SU-DHL-6 (cell line): ENCODE data around the gene ITGA8.

Experiments
- H2AFZ ChIP-seq: fragments of 200-600 bp; sonication (generic); 2 replicates; pipeline ENCODE4 v1.6.1; 2014; ENCODE audit warnings: low read depth, mild to moderate bottlenecking, moderate library complexity, mixed read lengths, antibody characterized with exemption, low read length; ENCODE audit not compliant: severe bottlenecking
- H3F3A ChIP-seq: fragments of 200-600 bp; shearing (Covaris generic); 2 replicates; pipeline ENCODE4 v1.6.0; 2016; ENCODE audit warnings: antibody characterized with exemption, mild to moderate bottlenecking; ENCODE audit not compliant: insufficient read depth
- H3K27ac ChIP-seq: fragments of 200-600 bp; sonication (generic); 2 replicates; pipeline ENCODE4 v1.5.1; 2016; ENCODE audit warnings: low read depth, mild to moderate bottlenecking, low read length, moderate library complexity, mixed read lengths
- H3K27me3 ChIP-seq: fragments of 200-600 bp; sonication (generic), shearing (Covaris generic); 2 replicates; pipeline ENCODE4 v1.6.0; 2014; ENCODE audit warnings: mild to moderate bottlenecking, low read length
- H3K36me3 ChIP-seq: fragments of 200-600 bp; sonication (generic); 2 replicates; pipeline ENCODE4 v1.6.1; 2014; ENCODE audit warnings: mild to moderate bottlenecking, low read length, mixed read lengths
- H3K4me2 ChIP-seq: fragments of 300-600, 200-600 bp; shearing (Covaris generic), sonication (generic); 2 replicates; pipeline ENCODE4 v1.6.0; 2014; ENCODE audit warnings: low read length, low read depth, mild to moderate bottlenecking; ENCODE audit not compliant: poor library complexity, severe bottlenecking
- H3K4me3 ChIP-seq: fragments of 200-600 bp; sonication (generic); 2 replicates; pipeline ENCODE4 v1.5.1; 2014; ENCODE audit warnings: antibody characterized with exemption, low read length, mild to moderate bottlenecking, mixed read lengths; ENCODE audit not compliant: insufficient read depth, poor library complexity, severe bottlenecking
- H3K79me2 ChIP-seq: fragments of 200-600 bp; sonication (generic); 2 replicates; pipeline ENCODE4 v1.6.1; 2014; ENCODE audit warnings: mild to moderate bottlenecking, low read length, moderate library complexity; ENCODE audit not compliant: insufficient read depth
- H3K9ac ChIP-seq: fragments of 200-600 bp; sonication (generic); 2 replicates; pipeline ENCODE4 v1.7.0; 2014; ENCODE audit warnings: mild to moderate bottlenecking, low read length
- H3K9me2 ChIP-seq: fragments of 200-600 bp; sonication (generic); replicated peaks from 2 replicates; pipeline ENCODE4 v1.6.1; 2014; ENCODE audit warnings: low read length; ENCODE audit not compliant: insufficient read depth
- H3K9me3 ChIP-seq: fragments of 200-600 bp; sonication (generic); 2 replicates; pipeline ENCODE4 v1.6.1; 2014; ENCODE audit warnings: low read length, mixed read lengths; ENCODE audit not compliant: insufficient read depth
- H4K20me1 ChIP-seq: fragments of 200-600 bp; sonication (generic); 2 replicates; pipeline ENCODE4 v1.6.1; 2014; ENCODE audit warnings: low read depth, mild to moderate bottlenecking, antibody characterized with exemption, low read length, moderate library complexity, mixed read lengths
- CTCF ChIP-seq: fragments of 200-600 bp; sonication (generic); IDR thresholded peaks from one replicate; pipeline ENCODE4 v1.5.1; 2017; ENCODE audit warnings: antibody characterized with exemption, mild to moderate bottlenecking, low read length, moderate library complexity; ENCODE audit not compliant: insufficient read depth, poor library complexity, severe bottlenecking
- EZH2phosphoT487 ChIP-seq: fragments of 200-600 bp; sonication (generic), shearing (Covaris generic); conservative IDR thresholded peaks from 2 replicates; pipeline ENCODE4 v1.6.1; 2018; ENCODE audit warnings: mild to moderate bottlenecking, antibody characterized with exemption, low read length, moderate library complexity, mixed read lengths

ITGA8 gene

DNA sequence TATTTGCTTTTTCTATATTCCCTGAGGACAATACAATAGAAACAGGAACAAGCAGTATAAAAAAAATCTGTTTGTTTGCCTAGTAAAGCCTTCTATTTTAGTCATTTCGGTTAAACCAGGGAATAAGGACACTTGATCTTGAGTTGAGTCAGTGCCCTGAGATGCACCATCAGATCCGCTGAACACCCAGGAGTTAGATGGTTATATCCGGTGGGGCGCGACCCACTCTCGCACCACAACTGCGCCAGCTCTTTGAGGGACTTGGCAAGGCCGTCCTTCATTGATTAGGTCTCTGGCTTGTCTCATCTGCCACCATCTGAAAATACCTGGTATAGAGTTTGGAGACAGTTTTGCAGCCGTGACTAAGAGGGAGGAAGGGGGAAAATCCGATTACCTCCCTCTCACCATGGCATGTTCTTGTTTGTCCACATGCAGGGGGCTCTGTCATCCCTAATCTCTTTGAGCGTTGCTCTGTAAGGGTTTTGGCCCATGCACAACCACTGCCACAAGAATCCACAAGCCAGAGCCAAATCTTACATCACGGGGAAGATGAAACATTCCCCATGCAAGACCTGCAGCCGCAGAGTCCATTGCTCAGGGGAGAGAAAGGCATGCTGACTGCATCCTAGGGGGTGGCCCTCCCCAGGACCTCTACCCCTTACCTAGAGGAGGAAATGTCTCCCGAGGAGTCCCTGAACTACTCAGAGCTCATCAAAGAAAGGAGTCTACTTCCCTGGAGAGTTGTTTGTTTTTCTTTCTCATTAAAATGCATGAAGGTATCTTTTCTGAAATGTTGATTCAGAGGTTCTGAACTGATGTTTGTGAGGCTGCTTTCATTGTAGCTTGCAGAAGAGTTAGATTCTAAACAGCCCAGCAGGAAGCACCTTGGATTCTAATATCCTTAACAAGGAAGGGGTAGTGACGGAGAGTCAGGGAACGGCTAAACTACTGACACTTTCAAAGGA, 247.0 kb downstream of the ITGA8 start:
- Histone ChIP-seq H3K27me3 (no peaks in the 10 kb centered on the region), H3K9me2 (no peaks in the 10 kb centered on the region), H3K9ac (no peak overlapping the region), H3K4me3 (no peak overlapping the region), H3K36me3 (no peaks in the 10 kb centered on the region), H2AFZ (no peak overlapping the region), H3K9me3 (no peaks in the 10 kb centered on the region), H3F3A (no peaks in the 10 kb centered on the region), H3K4me2 (no peak overlapping the region), H4K20me1 (no peaks in the 10 kb centered on the region), H3K79me2 (no peaks in the 10 kb centered on the region), H3K27ac (no peak overlapping the region)
- no peak for TF ChIP-seq EZH2phosphoT487

GRCh38 chr10:15472008-15472407, 247.7 kb downstream of the ITGA8 start:
- Histone ChIP-seq H3F3A (no peaks in the 10 kb centered on the region), H3K27me3 (no peaks in the 10 kb centered on the region), H2AFZ (no peak overlapping the region), H3K27ac (no peak overlapping the region), H3K9me3 (no peaks in the 10 kb centered on the region), H4K20me1 (no peaks in the 10 kb centered on the region), H3K79me2 (no peaks in the 10 kb centered on the region), H3K4me2 (no peak overlapping the region), H3K4me3 (no peak overlapping the region), H3K9me2 (no peaks in the 10 kb centered on the region), H3K36me3 (no peaks in the 10 kb centered on the region), H3K9ac (no peak overlapping the region)
- TF ChIP-seq CTCF (no peak), EZH2phosphoT487 (no peak)

- Histone ChIP-seq H3K4me3 (no peak overlapping the region), H3K36me3 (no peaks in the 10 kb centered on the region), H2AFZ (no peak overlapping the region), H3K9me2 (no peaks in the 10 kb centered on the region), H3K9ac (no peak overlapping the region), H3K27me3 (no peaks in the 10 kb centered on the region), H4K20me1 (no peaks in the 10 kb centered on the region), H3K79me2 (no peaks in the 10 kb centered on the region), H3F3A (no peaks in the 10 kb centered on the region), H3K9me3 (no peaks in the 10 kb centered on the region), H3K27ac (no peak overlapping the region), H3K4me2 (no peak overlapping the region)
- TF ChIP-seq EZH2phosphoT487 (no peak), CTCF (no peak)
Measured at GRCh38 chr10:15469111-15469510, 250.6 kb downstream of the ITGA8 start.

- Histone ChIP-seq H3K4me2 (no peak overlapping the region), H3K27ac (no peak overlapping the region), H3K4me3 (no peak overlapping the region), H3K36me3 (no peaks in the 10 kb centered on the region), H3K79me2 (no peaks in the 10 kb centered on the region), H3K9ac (no peak overlapping the region), H2AFZ (no peak overlapping the region), H3K9me2 (no peaks in the 10 kb centered on the region), H4K20me1 (0 out of 2 replicates have a peak, but pooled peaks cover 4% of the 10 kb centered on the region), H3F3A (no peaks in the 10 kb centered on the region), H3K27me3 (no peaks in the 10 kb centered on the region), H3K9me3 (no peaks in the 10 kb centered on the region)
- TF ChIP-seq EZH2phosphoT487 (no peak), CTCF (no peak)
Measured at GRCh38 chr10:15464381-15464780, 255.3 kb downstream of the ITGA8 start.
